Endothelial cell of umbilical vein (primary cell): Measurements from ENCODE around the gene SECTM1.

ENCODE experiments used
- CTCF ChIP-seq, 2 donors: IDR thresholded peaks; 1 replicate in 1 of 2; 2 replicates in 1 of 2; pipeline ENCODE4 v1.5.1; 2011; ENCODE audit warnings: low read length in 2 of 2, mild to moderate bottlenecking in 2 of 2, moderate library complexity in 2 of 2, control low read depth in 1 of 2, inconsistent platforms in 1 of 2, low read depth in 1 of 2; ENCODE audit not compliant: insufficient read depth in 1 of 2; ENCODE audit errors: extremely low read depth in 1 of 2
- EZH2 ChIP-seq: IDR thresholded peaks from 2 replicates; pipeline ENCODE4 v1.6.1; 2012; ENCODE audit warnings: borderline replicate concordance, low read depth, mild to moderate bottlenecking, moderate library complexity, low read length, inconsistent platforms; ENCODE audit not compliant: severe bottlenecking
- GATA2 ChIP-seq: IDR thresholded peaks from 2 replicates; pipeline ENCODE4 v1.7.0; 2011; ENCODE audit warnings: low read depth, mild to moderate bottlenecking, moderate library complexity, mixed read lengths, low read length; ENCODE audit not compliant: insufficient read length, insufficient read depth
- JUN ChIP-seq: IDR thresholded peaks from 2 replicates; pipeline ENCODE4 v1.6.1; 2011; ENCODE audit warnings: borderline replicate concordance, low read depth; ENCODE audit not compliant: insufficient read length, insufficient read depth
- MYC ChIP-seq: IDR thresholded peaks from one replicate; pipeline ENCODE4 v1.6.1; 2011; ENCODE audit warnings: mild to moderate bottlenecking, low read depth, low read length

GRCh38 chr17:82300228-82300627 lies 33.3 kb downstream of the SECTM1 start:
- TF ChIP-seq EZH2: no peak
- no peak for TF ChIP-seq CTCF (IDR thresholded peaks at IDR 0.05; ENCODE audit: extremely low read depth in 1 of 2, insufficient read depth in 1 of 2, low read depth in 1 of 2, low read length in 2 of 2)
- no peak for TF ChIP-seq MYC
- no peak for TF ChIP-seq JUN
- no peak for TF ChIP-seq GATA2
